ENCODE results near the gene KEL.
"Not testable (repeated sequence)": the region's sequence is repeated elsewhere in the genome, so short reads cannot be mapped to it uniquely, and the experiment has no call there.

KEL gene, protein sequence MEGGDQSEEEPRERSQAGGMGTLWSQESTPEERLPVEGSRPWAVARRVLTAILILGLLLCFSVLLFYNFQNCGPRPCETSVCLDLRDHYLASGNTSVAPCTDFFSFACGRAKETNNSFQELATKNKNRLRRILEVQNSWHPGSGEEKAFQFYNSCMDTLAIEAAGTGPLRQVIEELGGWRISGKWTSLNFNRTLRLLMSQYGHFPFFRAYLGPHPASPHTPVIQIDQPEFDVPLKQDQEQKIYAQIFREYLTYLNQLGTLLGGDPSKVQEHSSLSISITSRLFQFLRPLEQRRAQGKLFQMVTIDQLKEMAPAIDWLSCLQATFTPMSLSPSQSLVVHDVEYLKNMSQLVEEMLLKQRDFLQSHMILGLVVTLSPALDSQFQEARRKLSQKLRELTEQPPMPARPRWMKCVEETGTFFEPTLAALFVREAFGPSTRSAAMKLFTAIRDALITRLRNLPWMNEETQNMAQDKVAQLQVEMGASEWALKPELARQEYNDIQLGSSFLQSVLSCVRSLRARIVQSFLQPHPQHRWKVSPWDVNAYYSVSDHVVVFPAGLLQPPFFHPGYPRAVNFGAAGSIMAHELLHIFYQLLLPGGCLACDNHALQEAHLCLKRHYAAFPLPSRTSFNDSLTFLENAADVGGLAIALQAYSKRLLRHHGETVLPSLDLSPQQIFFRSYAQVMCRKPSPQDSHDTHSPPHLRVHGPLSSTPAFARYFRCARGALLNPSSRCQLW

DNA sequence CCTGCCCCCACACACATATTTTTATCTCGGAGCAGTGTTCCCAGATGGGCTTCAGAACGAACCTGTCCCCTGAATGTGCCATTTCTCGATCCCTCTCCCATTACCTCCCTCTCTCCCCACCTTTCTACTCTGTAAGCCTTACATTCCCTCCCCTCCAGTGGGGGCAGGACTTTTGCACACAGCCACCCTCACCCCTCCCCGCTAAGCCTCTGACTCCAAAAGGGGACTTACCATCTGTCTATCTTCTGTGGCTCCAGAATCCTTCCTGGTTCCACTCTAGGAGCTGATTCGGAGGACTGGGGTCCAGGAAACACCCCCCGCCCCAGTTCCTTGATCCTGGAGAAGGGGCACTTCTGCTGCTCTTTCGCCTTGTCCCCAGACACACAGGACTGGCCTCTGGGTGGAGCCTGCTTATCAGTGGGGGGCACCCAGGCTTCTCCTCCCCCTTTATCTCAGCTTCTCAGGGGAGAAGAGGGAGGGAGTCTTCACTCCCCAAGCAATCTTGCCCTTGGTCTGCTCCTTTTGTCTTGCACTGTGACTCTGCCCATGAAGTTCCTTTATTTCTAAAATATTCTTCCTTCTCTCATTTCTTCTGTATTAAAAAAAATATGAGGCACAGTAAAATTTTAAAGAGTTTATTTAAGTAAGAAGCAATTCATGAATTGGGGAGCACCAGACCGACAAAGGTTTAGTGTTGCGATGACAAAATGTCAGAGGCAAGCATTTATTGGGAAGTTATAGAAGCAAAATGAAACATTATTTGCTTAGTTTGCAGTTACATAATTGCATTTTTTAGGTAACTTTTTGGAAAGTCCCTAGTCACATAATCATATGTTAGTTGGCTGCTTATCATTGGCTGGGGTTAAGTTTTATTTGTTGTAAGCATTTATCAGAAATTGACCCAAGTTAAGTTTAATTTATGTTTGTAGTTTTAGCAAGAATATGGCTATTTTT lies at the start of gene KEL:
Gene KEL, minus strand, starts transcription at position 391 of the 954 bp plus-strand sequence. Its CDS starts 157 bp downstream, at position 234.
- DNase-seq: no peak

DNA sequence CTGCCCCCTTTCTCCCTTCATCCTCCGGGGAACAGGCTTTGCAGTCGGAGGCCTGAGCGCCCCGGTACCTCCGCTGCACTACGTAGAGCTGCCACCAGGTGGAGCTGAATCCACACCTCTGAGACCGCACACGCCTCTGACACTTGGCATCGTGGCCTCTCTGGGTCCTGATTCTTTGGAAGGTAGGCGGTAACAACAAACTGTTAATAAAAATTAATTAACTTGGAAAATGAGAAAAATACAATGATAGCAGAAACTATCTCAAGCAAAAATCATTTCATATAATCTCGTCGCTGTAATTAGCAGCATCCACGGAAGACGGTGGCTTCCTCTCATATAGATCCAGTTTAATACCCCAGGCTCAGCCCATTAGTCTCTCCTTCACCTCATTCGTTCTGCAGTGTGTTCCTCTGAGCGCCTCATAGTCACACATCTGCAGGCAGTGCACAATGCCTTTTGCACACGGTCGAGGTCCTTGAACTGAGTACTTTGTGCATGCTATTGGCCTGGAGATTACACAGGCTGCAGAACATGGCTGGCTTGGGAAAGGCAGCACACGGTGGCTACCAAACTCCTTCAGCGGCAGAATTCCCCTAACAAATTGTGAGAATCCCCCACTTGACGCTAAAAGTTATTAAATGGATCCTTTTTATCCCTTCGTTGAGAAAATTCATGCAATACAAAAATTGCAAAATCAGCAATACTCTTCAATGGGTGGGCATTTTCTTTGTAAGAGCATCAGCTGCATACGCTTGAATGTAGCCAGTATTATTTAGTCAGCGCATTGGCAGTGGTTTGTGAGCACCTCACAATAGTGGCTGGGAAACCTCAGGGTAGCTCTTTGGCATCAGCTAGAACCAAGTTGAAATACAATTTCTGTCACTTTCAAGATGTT lies 46.1 kb upstream of the KEL start:
- peak; percentile 36 for DNase-seq

DNA sequence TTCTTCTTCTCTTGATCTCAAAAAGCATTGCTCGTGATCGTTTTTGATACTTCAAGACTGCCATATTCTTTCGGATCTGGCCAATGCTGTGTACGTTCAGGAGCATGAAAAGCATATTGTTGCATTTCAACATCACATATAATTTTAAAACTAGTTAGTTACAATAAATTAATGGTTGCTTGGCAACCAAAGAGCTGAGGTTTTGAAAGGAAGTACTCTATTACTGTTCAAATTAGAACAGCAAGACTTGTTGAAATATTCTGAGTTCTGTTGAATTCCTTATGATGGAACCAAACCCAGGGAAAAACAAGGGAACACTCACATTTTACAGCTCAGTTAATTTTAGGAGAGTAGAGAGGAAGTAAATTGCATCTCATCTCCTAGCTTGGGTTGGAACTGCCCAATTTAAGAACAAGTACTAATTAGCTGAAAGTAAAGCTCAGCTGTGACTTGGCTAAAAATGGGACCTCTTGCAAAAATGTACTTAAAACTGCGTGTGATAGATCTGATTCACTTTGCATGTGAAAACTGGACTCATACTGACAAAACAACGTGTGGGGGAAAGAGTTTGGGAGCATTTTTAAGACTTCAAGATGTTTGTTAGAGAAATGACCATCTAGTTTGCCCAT lies 43.6 kb upstream of the KEL start:
- DNase-seq: no peak

DNA sequence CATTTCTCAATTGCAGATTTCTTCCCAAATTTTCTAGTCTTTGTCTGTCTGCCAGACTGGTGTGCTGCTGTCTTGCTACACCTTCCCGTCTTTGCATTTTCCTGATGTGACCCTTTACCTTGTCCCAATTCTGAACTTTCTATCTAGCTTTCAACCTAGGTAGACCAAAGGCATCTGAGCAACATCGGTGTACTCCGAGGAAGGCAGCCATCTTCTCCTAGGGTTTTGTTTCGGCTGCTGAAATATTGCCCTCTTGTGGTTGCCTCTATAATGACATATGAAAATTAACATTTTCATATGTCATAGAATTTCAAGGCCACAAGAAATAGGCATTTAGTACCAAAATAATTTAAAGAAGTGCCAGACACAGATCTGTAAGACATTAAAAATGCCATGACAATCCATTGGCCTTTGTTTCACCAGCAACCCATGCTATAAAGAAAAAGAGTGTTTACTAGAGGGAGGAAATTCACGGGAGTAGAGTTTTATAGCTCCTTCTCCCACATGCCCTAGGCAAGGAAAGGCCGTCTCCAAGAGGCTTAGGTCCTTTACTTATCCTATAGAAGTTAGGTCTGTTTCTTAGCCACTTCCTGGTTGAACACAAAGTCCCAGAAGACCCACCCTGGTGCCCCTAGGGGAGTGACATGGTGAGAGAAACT lies 41.4 kb upstream of the KEL start:
- peak; percentile 14 for DNase-seq

DNA sequence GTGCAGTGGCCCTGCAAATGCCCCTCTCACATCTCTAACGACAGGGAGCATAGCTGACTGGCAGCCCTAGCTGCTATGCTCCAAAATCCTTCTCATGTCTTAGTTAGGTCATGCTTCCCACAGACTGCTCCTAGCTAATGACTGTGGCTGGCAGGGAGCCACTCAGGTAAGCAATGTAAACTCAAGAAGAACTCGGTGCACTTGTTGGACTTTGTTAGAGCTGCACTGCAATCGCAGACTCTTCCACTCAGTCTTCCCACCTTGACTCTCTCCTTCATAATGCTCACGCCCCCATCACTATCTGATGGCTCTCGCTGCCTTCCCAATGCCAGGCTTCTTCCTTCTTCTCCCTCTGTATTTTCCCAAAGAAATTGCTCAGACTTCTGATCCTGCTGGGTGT lies 40.7 kb upstream of the KEL start:
- no peak for DNase-seq

DNA sequence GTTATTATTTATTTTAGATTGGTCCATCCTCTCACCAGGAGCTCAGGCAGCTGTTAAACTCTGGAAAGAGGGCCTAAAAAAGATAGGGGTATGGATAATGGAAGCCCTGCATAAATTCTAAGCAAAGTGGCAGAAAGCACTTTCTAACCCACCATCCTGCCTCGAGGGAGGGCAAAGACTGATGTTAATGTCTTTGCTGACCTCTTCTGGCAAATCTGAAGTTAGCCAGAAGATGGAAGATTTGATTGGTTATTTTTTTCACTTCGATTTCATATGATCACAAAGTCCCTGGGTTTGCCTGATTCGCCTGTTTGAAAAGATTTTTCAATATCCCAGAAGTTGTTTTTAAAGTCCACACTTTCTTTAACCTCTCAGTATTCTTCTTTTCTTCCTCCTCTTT lies 39.9 kb upstream of the KEL start:
- no peak for DNase-seq

DNA sequence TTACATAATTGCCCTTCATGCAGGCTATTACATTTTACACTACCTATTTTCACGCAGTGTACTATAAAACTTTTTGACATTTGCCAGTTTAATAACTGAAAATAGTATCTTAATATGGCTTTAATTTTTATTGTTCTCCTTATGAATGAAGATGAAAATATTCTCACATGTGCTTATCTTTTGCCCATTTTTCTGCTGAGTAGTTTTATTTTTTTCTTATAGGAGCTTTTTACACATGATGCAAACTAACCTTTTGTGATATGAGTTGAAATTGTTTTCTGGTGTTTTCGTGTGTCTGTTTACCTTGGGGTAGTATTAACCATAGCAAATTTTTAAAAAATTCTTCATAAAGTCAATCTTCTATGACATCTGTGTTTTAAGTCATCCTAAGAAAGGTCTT lies 38.5 kb upstream of the KEL start:
- no peak for DNase-seq

DNA sequence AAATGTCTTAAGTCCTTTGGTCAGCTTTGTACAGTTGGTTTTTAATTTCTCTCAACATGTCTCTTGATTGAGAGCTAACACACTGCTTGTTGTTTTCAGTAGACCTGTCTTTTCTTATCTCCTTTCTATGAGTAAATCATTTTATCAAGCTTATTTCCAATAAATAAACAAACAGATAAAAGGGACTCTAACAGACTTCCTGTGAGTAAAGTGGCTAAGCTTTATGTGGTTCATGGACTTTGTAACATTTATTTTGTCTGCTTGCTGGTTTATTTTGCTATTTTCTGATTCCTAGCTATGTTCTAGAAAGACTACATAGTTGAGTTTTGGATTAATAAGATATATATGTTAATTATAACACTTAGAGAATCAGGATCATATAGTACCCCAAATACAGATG lies 37.6 kb upstream of the KEL start:
- no peak for DNase-seq

DNA sequence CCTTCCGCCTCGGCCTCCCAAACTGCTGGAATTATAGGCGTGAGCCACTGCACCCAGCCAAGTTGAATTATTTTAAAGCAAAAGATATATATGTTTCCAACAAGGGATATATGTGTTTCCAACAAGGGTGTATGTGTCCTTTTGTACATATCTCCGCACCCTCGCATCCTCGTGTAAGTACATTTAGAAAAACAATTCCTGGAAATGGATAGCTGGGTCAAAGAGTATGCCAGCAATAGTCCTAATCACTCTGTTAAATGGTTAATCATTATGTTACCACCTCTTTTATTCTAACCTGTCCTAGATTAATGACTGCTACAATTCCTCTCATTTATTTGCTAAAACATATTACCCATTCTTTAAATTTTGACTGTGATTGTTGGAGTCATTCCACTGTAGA lies 36.8 kb upstream of the KEL start:
- DNase-seq: no peak

DNA sequence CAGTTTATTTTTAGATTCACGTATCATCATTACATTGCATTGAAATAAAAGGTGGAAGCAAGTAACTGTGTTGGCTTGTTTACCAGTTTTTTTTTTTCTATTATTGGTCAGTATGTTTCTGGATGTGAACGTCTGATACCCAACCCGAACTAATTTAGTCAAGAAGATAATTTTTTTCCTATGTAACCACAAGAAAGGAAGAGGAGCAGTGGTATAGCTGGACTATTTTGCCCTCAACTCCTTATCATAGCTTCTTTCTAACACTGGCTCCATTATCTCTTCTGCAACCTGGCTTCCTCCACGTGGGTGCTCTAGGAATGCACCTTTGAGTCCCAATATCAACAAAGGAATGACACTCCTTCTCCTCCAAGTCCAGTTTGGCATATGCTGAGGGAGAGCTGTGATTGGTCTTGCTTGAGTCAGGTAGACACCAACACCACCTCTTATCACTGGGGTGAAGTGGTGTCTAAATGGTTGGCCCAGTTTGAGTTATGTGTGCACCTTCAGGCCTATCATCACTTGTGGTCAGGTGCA lies 35.4 kb upstream of the KEL start:
- no peak for DNase-seq

DNA sequence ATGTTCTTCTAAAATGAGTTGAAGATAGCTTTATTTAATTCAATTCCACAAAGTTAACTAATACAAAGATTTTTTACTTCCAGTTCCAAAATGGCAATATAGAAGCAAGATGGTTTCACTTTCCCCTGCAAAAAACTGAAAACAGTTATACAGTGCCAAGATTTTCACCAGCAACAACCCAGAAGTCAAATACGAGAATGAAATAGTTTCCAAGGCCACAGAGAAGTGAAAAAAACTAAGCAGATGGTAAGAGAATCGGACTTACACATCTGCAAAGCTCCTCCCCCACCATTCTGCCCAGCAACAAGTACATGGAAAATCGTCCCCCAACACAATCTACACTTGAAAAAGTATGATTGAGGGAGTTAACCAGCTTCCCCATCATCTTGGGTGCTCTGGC lies 30.3 kb upstream of the KEL start:
- DNase-seq: no peak

DNA sequence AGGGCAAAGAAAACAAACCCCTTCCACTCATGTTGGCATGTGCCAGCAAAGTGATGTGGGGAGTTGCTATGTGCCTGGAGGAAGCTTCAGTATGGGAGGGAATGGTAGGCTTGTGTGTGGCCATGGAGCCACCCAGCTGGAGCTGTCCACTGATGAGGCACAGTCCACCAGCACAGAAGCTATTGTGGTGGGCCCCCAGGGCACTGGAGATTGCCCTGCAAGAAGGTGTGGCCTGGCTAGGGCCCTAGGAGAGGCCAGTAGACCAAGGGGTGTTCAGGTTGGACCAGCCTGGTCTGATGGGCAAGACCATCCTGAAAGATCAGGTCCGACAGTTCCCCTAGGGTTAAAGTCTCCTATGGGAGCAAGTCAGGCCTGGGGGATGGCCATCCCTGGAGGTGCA lies 22.1 kb upstream of the KEL start:
- no peak for DNase-seq

DNA sequence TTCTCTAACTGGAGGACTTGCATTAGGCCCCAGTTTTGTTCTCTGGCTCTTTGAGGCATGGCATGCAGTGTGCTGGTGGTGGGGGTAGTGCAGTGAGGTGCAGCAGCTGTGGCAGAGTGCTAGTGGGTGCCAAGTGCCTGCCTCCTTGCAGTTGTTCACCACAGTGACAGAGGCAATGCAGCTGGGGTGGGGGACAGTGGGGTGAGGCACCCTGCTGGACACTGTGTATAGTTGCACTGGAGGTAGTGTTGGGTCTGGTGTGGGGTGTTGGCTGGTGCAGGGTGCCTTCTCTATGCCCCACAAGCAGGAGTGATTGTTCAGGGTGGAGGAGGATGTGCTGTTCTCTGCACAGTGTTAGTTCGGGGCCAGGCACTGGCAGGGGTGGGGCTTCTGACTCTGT lies 21.7 kb upstream of the KEL start:
- no peak for DNase-seq

DNA sequence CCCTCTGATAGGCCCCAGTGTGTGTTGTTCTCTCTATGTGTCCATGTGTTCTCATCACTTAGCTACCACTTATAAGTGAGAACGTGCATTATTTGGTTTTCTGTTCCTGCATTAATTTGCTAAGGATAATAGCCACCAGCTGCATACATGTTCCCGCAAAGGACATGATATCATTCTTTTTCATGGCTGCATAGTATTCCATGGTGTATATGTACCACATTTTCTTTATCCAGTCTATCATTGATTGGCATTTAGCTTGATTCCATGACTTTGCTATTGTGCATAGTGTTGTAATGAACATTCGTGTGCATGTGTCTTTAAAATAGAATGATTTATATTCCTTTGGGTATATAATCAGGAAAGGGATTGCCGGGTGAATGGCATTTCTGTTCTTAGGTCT lies 16.2 kb upstream of the KEL start:
- DNase-seq: not testable (repeated sequence)

DNA sequence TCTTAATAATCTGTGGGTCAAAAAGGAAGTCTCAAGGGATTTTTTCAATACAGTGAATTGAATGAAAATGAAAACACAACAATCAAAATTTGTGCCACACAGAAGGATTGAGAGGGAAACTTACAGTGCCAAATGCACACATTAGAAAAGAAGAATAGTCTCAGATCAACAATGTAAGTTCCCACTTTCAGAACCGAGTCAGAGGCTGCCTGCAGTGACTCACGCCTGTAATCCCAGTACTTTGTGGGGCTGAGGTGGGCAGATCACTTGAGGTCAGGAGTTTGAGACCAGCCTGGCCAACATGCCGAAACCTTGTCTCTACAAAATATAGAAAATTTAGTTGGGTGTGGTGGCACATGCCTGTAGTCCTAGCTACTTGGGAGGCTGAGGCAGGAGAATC lies 12.5 kb upstream of the KEL start:
- DNase-seq: no peak

DNA sequence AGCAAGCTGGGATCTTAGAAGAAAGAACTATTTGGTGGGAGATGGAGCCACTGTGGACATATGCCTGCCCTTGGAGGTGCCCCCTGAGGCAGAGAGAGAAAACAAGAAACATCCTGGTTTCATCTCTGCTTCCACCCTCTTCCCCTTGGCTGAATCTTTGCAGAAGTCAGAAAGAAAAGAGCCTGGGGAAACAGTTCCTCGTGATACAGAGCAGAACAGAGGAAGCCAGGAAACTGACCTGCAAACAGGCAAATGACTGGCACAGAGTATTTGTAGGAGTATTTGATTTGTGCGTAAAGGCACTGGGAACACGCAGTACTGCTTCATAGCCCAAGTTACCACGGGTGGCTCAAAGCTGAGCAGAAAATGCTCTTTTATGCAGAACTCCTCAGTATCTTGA lies 7.0 kb upstream of the KEL start:
- no peak for DNase-seq

DNA sequence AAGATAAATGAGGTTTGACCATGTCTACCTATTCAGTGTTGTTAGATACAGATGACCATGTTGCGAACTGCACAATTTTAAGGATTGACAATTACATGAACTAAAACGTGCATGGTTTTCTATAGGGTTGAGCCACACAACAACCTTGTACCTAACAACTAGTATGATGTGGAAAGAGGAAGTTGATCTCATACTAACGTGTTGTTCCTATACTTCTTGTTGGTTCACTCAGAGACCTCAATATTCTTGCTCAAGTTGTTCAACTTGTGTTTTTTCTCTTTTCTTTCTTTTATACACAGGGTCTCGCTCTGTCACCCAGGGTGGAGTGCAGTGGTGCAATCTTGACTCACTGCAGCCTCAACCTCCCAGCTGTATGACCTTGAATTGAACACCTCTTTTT lies 6.1 kb upstream of the KEL start:
- DNase-seq: no peak

DNA sequence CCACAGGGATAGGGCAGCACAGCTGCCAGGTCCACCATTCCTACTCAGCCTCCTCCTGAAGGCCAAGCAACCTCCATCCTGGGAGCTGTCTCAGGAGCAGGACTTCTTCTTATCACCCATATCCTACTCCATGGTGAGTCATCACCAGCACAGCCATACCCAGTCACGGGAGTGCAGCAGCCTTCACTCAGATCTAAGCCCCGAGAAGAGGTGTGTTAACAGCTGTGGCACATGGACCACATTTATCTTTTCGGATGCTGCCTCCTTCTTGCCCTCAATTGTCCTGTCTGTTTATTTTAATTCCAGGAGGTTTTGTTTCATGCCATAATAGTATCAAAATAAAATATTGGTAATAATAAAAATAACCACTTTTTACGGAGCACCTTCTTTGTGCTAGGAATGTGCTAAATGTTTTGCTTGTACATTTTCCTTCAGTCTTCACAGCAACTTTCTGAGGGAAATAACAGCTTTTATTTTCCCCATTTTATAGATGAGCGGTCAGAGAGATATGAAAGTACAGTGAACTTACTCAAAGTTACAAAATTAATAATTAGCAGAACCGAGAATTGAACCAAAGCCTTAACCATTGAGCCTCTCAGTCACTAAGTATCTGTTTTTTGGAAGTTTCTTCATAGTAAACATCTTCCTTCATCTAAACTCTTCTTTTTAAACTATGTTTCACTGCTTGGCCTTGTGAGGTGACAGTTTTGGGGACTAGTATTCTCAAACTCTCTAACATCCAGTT lies 2.5 kb upstream of the KEL start:
- no peak for DNase-seq

DNA sequence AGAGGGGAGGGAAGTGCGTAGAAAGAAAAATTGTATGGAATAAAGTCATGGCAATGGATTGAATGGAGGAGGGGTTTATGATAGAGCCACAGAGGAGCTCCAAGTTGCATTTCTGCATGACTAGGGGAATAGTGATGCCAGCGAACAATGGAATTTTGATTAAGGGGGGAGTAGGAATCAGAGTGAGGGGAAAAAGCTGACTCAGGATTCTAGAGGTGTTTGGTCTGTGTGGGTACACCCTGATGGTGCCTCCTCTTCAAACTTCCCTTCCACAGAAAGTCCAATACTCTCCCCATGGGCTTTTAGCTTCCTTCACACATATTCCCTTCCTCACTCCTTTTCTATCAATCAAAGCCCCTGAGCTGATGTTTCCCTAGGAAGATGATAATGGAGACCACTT lies 1.8 kb upstream of the KEL start:
- DNase-seq: no peak

DNA sequence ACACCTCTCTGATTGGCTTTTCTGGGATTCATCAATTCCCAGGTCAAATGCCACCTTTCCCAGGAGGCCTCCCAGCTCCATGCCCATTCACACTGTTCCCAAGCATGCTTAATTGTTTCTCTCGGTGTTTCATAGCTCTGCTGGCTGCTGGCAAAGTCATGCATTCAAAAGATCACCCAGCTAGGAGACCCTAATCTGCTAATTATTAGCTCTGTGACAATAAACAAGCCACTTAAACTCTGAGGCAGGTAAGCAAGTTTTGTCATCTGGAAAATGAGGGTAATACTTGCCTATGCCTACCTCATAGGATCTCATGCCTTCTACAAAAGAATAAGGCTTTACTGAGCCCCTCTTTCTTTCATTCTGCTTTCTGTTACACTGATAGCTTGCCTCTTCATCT lies 828 bp upstream of the KEL start:
- no peak for DNase-seq
